ENCODE data around the gene CREB3L2.

Gene CREB3L2

DNA sequence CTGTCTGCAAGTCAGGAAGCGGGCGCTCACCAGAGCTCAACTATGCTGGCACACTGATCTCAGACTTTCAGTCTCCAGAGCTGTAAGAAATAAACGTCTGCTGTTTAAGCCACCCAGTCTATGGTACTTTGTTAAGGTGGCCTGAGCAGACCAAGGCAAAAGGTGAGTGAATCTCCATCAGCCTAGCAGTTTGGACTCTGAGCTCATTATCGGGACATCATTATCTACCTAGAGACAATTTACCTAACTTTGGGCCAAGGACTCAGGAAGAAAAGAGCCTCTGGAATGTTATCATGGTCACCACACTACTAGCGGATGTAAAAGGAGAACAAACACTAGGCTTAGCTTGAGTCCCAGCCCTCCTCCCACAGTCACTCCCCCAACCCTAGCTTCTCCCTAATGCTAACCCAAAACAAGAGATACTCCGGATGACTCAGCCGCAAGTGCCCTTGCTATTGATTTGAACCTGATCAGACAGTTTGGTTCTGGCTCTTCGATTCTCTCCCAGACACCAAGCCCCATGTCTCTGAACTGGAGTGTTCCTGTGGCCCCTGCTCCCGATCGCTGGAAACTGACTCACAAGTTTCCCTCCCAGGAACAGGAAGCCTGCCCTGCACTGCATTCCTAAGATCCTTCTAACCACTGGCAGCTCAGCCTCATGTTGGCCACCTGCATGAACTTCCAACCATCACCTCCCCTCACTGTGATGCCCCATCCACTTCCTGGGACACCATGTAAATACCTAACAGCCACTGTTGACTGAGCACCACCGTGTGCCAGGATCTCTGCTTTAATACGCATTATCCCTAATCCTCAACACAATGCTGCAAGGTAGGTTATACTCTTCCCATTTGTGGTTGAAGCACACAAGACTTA lies 34.5 kb downstream of the CREB3L2 start:
- no peak for DNase-seq

DNA sequence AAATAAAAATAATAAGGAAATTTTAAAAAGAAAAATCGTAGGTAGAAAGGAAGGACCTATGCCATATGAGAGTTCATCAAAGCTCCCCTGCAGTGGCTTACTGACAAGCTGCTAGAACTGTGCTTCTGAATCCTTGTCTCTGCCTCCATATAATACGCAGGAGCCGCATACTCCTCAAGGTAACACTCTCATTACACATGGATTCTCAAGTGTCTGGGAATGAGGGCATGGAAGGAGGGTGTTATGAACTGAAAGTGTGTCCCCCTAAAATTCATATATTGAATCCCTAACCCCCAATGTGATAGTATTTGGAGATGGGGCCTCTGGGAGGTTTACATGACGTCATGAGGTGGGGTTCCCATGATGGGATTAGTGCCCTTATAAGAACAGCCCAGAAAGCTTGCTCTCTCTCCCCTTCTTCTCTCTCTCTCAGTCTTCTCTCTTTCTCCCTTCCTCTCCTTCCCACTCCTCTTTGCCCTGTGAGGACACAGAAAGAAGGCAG lies 35.2 kb downstream of the CREB3L2 start:
- DNase-seq, result no peak

DNA sequence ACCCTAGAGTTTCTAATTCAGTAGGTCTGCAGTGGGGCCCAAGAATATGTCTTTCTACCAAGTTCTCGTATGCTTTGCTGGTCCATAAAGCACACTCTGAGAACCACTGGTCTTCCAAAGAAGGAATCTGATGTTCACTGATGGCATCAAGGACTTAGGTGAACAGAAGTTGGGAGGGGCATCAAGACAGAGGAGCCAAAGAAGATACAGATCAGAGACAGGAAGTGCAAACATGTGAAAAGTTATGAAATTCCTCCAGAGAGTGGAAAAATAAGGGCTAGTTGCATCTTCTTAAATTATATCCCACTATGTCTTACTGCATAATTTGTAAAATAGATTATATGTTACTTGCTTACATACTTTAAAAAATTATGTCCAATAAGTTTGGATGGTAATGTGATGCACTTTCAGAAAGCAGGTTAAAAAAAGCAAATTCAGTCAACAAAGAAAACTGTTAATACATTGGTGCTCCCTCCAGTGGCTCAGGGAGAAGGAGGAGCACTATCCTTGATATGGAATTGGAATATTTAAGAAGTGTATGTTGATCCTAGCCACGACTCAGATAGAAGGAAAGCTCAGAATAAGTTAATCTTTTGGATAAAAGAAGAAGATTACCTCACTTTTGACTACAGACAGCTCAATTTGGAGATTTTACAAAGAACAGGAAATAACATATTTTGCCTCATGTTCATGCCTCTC lies 35.8 kb downstream of the CREB3L2 start:
- DNase-seq, result no peak

DNA sequence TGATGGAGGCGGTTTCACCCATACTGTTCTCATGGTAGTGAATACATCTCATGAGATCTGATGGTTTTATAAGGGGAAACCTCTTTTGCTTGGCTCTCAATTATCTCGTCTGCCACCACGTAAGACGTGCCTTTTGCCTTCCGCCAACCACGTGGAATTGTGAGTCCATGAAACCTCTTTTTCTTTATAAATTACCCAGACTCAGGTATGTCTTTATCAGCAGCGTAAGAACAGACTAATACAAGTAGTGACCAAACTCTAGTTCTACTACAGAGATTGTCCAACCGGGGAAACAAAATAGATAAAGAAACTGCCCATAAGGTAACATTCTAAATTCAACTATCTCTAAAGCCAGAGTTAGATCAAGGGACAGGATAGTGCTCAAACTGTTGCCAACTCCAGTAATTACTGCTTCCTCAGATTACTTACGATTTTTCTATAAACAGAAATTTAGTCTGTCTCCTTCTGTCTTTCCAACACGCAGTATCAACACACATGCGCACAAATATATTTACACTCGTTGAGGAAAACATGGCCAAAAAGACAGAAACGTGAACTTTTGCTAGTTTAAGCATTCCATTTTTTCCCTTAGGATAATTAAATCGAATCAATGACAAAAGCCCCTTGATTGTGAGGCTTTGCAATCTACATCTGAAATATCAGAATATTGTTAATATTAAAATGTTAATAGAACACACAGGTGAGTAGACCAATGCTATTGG lies 36.9 kb downstream of the CREB3L2 start:
- no peak for DNase-seq

DNA sequence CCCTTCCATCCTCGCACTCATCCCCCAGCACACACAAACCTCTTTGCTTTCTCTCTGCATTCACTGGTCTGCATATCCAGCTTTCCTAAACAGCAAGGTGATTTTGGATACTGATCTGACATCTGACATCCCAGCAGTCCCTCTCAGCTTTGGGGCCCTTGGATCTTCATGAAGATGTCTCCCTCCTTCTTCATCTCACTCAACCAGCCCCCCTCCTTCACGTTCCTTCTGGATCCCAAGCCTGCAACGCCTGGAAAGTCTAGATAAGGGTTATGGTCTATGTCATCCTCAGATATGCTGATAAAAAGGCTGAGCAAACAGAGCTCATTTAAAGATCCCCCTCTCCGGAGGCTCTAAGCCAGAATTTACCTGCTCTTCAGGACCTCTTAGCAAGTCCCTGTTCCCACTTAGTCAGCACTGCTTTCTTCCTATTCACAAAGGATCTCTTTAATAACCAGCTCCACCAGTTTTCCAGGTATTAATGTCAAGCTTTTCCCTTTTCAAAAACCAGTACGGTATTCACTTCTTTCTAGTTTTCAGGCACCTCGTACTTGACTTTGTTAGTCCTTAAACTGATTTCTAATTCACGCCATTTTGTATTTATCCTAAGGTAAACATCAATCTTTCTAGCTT lies 38.9 kb downstream of the CREB3L2 start:
- DNase-seq, result no peak

DNA sequence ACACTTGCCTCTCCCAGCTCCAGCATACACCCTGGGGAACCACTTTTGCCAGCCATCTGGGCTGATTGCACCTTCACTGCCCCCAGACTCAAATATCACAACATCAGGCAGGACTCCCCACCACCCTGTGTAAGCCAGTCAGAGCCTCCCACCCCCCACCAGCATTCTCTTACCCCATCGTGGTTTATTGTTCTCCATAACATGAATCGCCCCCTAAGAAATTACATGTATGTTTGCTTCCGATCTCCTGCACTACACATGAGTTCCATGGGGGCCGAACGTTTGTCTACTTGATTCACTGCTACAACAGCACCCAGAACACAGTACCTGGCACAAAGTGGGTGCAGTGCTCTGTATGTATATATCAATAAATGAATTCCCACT lies 39.4 kb downstream of the CREB3L2 start:
- DNase-seq, result no peak

DNA sequence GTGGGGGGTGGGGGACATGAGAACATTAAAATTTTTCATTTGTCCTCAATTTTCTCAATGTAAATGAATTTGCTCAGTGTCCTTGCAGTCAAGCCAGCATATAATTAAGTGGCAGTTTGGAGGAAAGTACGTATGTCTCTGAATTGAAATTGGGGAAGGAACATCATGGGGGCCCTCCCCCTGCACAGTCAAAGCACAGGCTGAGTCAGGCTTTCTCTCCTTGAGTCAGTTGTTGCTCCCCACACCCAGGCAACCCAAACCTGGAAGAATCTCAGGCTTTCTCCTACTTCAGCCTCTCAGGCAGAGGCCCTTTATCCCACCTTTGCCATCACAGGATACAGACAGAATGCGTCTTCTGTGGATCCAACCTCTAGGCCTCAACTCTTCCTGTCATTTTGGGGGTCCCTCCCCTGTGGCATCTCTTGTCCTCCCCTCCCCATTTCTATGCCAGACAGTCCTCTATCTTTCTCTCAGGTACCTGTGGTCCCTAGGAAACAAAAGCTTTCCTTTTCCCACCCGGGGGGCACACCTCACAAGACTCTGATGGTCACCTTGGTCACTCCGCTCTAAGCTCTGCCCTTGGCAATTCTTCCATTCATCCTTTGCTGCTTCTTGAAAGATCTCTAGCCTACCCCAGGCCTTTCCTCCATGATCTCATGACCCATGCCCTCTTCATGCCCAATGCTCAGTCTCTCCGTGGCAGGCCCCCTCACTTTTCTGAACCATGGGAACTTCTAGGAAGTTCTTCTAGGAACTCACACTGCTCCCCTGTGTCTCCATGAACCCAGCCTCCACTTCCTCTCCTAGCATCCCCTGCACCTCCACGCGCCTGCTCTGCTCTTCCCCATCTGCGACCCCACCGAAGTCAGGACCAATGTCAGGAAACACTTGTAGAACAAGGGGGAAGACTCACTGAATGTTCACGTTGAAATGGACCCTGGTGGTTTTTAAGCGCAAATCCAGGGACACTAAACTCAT lies 40.4 kb downstream of the CREB3L2 start:
- DNase-seq, result no peak

DNA sequence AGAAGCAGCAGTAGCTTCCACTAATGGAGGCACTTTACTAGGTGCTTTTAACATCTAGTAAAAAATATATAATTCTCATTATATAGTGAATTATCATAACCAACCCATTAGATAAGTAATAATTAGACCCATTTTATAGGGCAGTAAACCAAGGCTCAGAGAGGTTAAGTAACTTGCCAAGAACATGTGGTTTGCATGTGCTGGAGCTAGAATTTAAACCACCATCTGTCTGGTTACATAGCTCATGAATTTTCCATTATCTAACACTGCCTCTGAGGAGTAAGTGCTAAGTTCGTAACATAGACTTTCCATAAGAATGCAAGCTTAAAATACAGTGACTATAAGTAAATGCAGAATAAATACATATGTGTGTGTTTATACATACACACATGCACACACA lies 41.9 kb downstream of the CREB3L2 start:
- DNase-seq, result no peak

DNA sequence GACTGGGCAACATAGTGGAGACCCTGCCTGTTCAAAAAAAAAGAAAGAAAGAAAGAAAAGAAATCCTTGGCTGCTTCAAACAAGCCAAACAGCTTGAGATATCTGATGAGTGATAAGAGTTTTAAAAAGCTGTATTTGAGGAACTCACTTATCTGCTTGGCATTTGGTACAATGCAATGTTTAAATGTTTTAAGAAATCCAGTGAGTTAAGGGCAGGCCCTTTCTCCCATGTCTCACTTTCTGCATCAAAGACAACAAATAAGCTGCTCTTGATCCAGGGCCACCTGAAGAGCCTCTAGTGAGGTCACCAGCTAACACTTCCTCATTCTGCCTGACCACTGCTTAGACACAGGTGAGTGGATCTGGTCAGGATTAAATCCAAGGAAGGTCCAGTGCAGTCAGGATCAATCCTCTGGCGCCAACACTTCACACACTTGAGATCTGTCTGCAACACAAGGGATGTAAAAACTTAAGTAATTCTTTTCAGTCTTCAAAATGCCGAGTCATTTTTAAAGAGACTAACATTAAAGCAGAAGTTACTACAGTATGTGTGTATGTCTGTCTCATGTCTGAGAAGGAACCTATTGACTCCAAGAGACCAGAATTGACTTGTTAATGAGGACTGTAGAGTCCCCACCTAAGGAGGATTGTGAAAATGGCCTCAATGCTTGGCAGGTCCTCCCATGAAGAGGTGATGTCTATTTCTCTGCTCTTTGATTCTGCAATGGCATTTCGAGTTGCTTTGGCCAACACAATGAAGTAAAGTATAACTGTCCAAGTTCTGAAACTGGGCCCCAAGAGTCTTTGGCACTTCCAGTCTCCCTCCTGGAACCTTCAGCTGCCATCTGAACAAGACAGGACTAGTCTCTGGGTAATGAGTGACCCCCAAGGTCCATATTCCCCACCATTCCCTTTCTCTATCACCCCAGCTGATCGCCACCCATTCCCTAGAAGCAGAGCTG lies 43.1 kb downstream of the CREB3L2 start:
- DNase-seq, result no peak

DNA sequence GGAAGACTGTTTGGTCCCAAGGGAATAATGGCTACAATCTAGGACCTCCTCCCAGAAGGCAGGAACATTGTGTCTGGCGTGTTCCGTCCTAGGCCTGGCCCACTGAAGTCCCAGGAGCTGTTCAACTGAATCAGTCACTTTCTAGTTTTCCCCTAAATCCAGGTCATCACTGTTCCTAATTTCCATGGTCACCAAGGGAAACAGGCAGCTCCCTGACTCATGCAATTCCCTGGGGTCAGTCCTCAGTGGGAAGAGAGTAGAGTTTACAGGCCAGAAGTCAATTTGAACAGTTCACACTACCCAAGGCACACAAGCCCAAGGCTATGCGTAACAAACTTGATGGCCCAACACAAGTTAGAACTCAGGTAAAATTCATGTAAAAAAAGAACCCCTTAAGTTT lies 44.0 kb downstream of the CREB3L2 start:
- no peak for DNase-seq

DNA sequence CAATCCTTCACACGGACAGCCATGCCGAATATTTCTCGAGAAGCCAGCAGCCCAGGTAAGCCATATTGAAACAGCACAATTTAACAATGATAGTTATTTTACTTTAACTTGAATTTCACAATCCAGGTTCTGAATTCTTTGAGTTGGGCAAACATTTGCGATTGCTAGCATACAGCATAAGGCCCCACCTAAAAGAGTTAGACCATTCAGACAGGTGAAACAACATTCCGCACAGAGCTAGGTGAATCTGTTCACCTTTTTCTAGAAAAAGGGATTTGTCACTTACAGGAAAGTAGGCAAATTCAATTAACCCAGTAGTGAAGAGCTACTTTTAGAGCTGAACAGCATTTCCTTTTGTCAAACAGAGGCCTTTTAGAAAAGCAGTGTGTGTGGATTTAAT lies 45.3 kb downstream of the CREB3L2 start:
- no peak for DNase-seq

DNA sequence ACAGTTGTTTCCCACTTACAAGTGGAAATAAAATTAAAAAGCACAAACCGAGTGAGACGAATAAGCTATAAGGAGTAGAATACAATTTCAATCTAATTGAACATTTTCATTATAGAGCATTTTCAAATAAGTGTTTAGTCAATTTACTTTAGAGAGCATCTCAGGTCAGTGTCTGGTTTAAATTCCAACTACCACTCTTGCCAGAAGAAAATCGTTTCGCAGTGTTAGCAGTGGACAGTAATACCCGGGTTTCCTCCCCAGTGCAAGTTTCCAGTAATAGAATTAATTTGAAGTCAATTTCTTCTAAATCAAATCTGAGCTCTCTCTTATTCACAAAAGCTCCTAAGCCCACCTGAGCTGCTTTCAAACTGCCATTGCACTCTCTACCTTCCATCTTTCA lies 45.7 kb downstream of the CREB3L2 start:
- DNase-seq, result no peak

DNA sequence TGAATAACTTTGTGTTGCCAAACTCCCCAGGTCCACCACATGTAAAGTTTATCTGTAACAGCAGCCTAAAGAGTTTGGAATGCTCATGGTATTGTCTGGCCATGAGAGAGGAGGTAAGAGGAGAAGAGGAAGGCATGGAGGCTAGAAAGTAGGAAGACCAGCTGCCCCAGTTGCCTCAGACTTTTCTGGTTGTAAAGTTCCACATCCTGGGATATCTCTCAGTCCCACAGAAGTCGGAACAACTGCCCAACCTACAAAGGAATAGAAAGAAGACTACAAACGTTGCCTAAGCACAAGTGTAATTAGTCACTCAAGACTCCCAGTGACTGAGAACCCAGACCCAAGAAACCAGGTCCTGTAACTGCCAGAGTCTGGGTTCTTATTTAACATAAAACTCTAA lies 47.3 kb downstream of the CREB3L2 start:
- no peak for DNase-seq

DNA sequence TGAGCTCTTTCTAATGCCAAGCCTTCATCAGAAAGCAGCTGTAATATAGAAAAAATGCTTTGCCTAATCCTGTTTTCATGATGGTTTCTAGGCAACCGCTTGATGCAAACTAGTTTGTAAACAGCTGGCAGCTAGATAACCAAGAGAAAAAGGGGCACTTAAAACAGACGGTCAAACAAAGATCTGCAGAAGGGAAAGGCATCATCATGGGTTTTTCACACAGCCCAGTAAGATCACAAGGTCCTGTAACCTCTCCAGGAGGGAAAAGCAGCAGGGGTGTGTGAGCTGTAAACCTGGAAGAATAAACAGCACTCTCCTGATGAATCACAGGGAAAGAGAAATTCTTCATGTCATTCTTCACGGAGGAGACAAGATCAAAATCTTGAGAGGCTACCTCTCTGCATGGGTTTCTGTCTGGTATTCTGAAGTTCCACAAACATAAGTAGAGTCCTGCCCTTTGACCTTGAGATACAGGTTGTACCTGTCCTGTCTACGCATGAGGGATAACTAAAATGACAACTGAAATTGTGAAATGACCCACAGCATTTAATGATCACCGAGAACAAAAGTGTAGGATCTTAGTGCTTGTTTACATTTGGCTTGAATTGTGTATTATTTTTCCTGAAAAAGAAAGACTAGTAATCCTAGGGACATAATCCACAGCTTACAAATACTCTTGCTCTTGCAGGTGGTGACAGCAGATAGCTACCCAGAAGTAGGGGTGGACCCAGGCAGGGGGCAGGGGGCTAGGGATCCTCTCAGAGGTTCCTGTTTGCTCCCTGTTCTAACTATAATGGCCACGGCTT lies 48.0 kb downstream of the CREB3L2 start:
- DNase-seq, result no peak

DNA sequence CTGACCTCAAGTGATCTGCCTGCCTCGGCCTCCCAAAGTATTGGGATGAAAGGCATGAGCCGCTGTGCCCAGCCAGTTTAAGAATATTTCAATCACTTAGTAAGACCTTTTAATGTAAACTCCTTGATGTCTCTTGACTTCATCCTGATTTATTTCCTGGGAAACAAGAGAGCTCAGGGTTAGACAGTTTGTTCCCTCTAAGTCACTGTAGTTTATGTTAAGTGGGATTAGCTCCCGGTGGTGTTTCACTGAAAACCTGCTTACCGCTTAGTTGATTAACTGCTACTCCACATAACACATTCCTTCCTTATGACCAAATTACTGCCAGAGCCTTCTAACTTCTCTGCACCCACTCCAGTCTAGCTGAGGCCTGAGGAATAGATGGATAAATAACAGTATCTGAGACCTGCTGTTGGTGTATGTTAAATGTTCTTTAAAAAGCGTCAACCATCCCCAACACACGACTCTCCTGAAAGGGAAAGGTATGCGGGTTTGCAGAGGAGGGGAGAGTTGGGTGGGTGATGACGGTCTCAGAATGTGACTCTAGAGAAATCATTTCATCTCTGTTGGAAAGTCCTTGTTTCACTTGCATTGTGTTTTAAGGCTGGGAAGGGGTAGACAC lies 48.7 kb downstream of the CREB3L2 start:
- no peak for DNase-seq

DNA sequence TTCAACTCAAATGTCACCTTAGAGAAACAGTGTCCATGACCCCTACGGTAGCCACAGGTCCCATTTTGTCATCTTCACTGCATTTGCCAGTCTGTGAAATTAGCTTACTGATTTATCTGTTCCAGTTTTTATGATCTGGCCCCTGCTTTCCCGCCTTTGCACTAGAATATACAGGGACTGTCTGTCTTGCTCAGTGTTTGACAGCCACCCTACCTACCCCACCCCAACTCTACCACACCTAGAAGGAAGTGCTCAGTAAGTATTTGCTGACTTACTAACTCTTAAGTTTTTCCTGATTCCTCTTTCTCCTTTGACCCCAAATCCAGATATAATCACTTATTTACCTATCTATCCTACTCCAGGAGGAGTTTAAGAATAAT lies 49.5 kb downstream of the CREB3L2 start:
- no peak for DNase-seq

DNA sequence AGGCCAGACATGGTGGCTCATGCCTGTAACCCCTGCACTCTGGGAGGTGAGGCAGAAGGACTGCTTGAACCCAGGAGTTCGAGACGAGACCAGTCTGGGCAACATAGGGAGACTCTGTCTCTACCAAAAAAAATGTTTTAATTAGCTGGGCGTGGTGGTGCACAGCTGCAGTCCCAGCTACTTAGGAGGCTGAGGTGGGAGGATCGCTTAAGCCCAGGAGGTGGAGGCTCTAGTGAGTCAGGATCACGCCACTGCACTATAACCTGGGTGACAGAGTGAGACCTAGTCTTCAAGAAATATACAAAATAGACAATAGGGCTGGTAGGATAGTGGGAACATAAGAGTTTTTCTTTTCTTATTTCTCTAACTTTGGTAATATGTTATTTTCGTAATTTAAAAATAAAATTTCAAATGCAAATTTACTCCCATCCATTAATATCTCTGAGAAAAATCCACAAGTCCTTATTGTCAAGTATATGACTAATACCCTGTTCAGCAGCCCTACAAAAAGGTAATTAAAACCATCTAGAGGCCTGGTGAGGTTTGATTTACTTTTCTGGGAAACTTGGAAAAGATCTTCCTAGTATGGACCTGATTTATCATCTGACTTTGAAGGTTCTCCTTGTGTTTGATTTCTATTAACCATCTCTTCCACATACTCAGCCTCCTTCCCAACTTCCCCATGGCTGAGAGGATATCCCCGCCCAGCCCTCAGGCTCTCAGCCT lies 50.0 kb downstream of the CREB3L2 start:
- no peak for DNase-seq

DNA sequence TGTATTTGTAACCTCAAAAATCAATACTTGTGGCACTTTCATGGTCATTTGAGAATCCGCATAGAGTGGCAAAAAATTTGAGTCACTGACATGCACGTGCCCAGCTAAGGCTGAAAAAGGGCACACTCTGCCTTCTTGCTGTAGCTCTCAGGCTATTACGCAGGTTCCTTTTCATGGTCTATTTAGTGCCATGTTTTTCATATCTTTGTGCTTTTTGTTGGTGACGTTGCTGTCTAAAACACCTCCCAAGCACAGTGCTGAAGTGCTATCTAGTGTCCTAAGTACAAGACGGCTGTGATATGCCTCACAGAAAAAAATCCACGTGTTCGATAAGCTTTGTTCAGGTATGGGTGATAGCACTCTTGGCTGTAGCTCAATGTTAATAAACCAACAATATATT lies 50.9 kb downstream of the CREB3L2 start:
- DNase-seq, result no peak

DNA sequence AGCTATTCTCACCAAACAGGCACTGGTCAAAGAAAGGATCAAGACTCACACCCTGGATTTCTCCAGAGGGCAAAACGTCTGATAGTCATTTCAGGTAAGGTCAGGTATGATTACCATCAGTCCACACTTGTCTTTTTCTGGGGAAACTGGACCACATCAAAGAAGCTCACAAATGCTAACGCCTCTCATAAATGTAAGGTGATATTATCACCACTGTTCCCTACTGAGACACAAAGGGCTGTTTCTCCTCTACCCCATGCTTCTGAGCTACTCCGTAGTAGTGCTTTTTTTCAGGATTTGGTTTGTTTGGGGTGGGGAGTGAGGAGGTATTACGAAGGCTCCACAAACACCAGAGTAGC lies 51.6 kb downstream of the CREB3L2 start:
- DNase-seq, result no peak
